Stimulated activated CD4-positive, alpha-beta T cell treated with anti-CD3 and anti-CD28 coated beads, Interleukin-1b, Interleukin-23, amount 100 ng/mL, for 4 hours (primary cell): ENCODE data around the gene PCBP3.

Experiments used
- DNase-seq, 2 donors: peaks; one replicate each; pipeline ENCODE4 v3.0.0-alpha.2; 2020; ENCODE audit warnings: low read depth in 2 of 2

Gene PCBP3

DNA sequence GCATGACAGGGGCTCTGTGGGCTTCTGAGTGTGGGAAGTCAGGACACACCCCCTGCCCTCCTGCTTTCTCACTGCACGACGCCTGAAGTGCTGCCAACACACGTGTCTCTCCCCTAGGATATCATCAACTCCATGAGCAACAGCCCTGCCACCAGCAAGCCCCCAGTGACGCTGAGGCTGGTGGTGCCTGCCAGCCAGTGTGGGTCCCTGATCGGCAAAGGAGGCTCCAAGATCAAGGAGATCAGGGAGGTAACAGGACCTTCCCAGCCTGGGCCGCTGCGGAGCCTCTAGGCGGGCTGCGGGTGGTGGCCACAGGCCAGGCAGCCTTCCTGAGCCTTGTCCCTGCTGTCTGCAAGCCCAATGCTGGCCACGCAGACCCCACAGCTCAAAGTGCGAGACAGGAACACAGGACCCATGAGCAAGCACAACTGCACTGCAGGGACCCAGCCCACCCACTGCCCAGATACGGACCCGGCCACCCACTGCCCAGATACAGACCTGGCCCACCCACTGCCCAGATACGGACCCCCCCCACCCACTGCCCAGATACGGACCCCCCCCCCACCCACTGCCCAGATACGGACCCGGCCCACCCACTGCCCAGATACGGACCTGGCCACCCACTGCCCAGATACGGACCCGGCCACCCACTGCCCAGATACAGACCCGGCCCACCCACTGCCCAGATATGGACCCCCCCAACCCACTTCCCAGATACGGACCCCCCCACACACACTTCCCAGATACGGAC is 265.9 kb downstream of the PCBP3 start:
- no peak for DNase-seq

DNA sequence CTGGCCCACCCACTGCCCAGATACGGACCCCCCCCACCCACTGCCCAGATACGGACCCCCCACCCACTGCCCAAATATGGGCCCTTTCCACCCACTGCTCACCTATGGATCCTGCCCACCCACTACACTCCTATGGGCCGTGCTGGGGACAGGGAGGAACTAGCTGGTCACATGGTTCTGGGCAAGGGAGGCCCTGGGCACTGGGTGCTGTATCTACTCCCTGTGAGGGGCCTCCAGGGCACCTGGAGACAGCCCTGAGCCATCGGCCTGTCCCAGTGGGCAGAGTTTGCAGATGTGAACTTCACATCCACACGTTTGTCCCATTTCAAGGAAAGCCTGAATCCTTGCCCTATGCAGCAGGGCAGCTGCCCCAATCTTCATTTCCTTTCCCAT is 266.6 kb downstream of the PCBP3 start:
- no peak for DNase-seq

DNA sequence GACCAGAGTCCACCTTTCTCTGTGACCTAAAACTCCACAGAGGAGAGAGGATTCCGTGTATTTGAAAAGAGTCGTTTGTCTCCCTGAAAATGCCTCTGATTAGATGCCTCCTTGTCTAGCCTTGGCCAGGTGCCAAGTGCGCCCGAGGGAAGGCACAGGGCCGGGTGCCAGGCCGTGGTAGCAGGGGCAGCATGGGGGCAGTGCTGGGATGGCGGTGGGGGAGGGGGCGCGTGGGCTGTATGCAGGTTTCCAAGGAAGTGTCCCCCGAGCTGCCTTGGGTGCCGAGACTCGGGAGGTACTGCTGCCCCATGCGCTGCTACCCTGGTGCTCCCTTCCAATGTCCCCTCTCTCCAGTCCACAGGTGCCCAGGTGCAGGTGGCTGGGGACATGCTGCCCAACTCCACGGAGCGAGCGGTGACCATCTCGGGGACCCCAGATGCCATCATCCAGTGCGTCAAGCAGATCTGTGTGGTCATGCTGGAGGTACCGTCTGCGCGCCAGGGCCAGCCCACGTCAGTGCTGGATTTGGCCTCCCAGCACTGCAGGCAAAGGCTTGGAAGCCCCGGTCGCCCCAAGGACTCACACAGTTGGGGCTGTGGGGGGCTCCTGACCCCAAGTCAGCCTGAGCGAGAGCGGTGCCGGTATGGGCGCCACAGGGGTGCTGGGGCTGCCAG is 267.2 kb downstream of the PCBP3 start:
- DNase-seq, result no peak

DNA sequence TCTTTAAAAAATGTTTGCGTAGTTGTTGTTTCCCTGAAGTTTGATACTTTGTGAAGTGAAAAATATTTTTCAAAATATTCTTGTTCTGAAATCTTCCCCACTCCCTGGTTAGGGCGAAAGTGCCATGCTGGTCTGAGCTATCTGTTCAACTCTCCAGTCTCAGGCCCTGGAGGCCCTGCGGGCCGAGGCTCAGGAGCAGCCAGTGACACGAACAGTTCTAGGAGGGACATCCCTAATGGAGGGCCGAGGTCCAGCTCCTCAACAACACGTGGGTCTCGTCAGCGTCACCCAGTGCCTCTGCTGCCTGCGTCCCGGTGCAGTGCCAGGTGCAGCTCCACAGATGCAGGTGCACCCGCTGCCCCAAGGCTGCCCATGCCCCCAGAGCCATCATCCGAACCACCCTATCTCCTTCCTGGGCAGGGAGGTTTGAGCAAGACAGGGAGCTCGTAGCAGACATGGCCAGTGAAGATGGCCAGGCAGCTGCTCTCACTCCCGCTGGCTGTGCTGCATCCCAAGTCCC is 268.3 kb downstream of the PCBP3 start:
- no peak for DNase-seq

DNA sequence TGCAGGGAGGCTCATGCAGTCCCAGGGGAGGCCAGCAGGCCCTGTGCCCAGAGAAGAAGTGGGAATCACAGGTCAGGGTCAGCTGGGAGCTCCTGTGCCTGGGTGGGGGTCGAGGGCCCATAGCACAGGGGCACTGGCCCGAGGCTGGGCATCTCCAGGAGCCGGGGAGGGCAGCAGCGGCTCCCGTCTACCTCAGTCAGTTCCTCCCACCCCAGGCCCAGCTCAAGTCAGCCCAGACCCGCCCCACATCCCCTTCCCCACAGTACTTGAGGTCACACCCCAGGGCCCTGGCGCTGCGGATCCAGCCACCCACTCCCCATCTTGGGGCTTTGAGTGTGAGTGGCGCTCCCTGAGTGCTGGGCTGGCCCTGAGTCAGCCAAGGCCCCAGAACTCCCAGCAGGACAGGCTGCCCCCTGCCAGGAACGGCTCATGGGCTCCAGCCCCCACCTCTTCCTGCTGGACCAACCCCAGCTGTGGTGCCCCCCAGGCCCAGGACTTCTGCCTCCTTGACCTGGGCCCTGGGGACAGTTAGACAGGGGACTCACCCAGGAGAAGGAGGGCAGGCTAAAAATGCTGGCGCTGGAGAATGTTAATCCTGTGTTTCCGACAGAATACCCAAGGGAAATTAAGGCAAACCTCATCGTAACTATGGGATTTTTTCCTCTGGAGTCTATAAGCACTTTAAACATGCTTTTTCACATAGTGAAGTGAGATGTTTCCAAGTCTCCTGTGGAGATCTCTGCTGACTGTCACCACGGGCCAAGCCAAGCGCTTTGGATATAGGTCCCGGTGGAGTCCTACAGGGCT is 269.3 kb downstream of the PCBP3 start:
- no peak for DNase-seq

DNA sequence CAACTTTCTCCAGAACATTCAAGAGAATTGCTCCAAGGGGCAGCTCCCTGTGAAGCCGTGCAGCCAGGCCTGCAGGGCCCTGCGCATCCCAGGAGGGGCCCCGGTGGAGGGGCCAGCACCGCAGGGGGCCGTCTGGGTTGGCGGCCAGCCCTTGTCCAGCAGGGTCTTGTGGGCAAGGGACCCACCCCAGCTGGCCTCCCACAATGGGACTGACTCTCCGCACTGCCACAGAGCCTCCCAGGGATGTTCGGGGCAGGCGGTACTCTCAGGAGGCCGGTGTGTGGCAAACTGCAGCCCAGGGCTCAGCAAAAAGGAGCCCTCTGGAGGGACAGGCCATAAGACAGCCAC is 269.9 kb downstream of the PCBP3 start:
- no peak for DNase-seq

DNA sequence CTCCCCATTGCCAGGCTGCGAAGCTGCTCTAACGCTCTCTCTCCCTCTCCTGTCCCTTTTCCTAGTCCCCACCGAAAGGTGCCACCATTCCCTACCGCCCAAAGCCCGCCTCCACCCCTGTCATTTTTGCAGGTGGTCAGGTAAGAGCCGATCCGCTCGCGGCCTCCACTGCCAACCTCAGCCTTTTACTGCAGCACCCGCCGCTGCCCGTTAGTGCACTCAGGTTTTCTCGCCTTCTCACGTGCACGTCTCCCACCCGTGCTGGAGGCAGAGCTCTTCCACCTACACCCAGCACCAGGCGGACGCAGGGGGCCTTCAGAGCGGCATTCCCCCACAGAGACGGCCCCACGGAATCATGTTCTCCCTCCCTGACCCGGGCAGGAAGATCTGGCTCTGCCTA is 270.4 kb downstream of the PCBP3 start:
- no peak for DNase-seq

DNA sequence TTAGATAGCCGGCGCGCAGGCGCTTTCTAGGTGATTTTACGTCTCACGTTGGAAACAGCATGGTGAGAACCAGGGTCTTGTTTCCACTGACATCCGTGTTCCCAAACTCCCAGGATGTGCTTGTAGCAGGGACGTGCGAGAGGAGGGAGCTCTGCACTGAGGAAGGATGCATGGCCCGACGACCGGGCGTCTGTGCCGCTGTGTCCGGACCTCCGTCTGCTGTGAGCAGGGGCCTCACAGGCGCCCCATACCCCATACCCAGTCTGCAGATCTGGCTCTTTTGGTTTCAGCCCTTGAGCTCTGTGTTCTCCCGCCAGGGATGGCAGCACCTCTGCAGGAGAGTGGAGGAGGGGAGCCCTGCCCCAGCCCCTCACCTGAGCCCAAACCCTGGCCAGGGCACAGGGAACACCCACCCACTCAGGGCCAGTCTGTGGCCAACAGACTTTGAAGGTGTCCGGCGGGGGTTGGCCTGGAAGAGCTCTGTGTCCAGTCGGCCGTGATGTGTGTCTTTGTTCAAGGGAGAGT is 270.9 kb downstream of the PCBP3 start:
- DNase-seq, result no peak

DNA sequence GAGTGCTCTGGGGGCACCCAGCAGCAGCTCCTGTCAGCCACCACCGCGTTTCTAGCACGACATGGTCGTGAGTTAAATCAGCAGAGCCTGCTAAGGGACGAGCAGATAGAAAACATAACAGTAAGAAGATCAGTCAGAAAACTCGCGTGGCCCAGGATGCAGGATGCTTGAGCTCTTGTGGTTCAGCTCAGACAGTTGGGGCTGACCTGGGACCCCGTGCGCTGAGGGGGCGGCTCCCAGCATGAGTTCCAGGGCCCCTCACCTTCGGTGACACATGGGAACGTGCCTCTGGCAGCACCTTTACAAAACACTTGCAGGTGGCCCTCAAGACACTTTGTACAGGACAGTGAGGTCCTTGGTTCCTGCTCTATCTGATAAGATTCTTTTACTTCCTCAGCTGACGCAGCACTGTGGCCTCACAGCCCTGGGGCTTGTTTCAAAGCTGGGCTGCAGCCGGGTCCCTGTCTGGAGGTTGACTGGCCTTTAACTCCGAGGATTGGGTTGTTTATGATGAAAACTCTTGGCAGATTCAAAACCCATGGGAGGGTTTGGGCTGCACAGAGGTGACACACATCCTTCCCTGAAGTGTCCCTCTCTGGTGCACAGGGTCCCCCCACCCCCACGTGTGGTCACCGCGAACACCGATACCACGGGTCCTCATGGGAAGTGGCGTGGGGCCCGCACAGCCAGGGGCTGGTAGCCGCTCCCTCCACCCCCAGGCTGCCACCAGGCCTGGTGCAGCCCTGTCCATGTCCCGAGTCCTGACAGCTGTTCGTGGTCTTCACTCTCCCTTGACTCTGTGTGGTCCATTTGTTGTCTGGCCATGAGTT is 272.7 kb downstream of the PCBP3 start:
- no peak for DNase-seq

DNA sequence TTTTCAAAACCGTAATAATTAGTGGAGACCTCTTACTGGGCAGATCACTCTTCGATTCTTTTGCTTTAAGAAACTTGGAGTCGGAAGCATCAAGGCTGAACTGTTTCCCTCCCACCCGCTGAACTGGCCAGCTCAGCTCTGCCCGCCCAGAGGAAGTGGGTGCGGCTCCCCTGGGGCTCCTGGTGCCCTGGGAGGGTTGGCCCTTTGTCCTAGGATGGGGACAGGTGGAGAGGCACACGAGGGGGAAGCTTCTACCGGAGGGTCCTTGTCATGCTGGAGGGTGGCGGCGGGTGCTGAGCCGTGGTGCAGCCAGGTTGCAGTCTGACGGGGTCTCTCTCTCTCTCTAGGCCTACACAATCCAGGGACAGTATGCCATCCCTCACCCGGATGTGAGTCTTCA is 273.7 kb downstream of the PCBP3 start:
- DNase-seq, result no peak

DNA sequence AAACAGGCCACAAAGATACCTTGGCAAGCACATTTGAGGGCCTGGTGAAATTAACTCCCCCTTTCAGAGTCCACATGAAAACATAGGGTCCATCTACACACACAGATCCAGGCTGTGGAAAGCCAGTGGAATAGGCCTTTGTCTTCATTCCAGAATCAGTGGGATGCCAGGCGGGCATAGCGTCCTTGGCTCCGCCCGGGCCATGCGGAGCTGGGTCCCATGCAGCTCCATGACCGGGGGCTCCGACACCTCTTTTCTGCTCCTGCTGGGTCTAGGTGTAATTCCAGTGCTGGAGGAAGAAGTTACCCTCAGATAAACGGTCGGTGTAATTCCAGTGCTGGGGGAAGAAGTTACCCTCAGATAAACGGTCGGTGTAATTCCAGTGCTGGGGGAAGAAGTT is 274.5 kb downstream of the PCBP3 start:
- DNase-seq, result no peak

DNA sequence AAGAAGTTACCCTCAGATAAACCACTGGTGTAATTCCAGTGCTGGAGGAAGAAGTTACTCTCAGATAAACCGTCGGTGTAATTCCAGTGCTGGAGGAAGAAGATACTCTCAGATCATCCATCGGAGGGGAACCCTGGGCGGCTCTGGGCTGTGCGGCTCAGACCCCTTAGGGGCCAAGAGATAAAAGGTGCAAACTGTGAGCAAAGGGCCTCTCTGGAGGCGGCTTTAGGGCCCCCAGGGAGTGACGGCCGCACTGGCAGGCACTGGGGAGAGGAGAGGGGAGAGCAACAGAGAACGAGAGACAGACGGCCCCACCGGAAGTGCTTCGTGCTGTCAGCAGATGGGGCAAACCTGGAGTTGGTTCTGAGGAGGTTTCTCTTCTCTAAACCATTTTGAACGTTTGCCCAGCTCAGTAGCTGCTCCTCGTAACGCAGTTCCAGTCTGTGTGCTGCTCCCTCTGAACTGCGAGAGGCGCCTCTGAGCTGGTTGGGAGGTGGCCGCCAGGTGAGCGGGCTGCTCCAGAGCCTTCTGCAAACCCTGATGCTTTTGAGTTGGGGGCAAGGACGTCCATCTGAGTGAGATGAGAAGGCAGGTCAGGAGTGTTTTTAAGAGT is 275.4 kb downstream of the PCBP3 start:
- DNase-seq, result no peak

DNA sequence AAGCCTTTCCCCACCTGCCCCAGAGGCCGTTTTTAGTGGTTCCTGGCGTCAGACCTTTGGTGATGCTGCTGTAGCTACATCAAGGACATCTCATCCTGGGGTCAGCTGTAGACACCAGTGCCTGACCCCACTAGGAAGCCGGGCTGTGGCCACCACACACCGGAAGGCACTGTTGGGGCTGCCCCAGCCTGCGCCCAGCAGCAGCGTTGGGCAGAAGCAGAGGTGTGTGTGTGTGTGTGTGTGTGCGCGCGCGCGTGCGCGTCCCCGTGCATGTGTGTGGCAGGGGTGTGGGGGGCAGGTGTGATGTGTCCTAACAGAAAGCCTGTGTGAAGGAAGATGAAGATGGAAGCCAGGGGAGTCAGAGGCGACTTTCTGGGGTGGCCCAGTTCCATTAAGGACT is 276.1 kb downstream of the PCBP3 start:
- no peak for DNase-seq

DNA sequence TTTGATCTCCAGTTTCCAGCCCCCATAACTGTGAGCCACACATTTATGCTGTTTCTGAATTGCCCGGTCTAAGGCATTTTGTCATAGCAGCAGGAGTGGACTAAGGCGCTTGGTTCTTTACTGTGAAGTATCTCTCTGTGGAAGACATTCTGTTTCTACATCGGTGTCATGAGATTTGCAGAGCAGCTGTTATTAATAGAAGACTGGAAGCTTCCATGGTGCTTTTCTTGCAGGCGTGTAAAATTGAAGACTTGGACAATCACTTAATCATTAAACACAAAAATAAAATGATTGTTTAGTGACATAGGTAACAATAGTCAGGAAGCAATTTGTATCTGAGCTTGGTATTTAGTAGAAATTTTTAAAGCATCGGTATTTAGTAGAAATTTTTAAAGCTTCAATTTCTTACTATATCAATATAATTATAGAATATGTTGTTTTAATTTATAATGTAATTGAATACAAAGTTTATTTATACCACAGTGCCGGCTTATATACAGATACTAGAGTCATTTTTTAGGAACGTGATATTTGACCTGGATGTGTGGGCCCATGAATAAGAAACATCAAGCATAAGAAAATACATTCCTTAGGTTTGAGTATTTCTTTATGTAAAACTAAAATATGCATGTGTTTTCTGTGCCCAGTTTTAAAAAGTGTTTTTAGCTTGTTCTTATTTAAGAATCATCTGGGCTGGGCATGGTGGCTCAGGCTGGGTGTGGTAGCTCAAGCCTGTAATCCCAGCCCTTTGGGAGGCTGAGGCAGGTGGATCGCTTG is 277.5 kb downstream of the PCBP3 start:
- DNase-seq, result no peak

DNA sequence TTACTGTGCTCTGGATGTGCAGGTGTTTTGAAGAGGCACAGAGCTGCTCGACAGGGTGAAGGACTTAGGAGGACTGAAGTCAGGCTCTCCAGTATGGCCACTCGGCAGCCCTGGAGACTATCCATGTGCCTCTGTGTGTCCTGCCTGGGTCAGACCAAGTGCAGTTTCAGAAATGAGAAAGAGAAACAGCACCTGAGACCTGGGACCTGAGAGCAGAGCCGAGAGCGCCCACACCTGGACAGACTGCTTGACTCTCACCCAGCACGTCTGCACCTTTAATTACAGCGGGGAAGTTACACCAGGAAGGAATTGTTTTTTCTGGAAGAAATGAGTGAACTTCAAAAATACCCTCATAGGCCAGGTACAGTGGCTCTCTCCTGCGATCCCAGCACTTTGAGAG is 278.4 kb downstream of the PCBP3 start:
- DNase-seq, result no peak

DNA sequence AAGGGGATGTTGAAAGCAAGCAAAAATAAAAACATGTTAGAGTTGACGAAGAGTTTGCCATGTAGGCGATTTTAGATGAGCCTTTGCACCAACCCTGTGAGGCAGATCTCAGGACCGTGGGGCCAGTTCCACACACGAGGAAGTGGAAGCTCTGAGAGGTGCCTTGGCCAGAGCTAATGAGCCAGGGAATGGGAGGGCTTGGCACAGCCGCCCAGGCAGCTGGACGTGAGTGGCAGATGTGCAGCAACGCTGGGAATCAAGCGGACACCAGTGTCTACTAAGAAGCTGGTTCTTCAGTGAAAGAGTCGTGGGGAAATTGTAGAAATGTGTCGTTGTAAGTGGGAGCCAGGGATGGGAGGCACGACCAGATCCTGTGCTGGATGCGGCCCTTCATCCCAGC is 279.1 kb downstream of the PCBP3 start:
- no peak for DNase-seq

DNA sequence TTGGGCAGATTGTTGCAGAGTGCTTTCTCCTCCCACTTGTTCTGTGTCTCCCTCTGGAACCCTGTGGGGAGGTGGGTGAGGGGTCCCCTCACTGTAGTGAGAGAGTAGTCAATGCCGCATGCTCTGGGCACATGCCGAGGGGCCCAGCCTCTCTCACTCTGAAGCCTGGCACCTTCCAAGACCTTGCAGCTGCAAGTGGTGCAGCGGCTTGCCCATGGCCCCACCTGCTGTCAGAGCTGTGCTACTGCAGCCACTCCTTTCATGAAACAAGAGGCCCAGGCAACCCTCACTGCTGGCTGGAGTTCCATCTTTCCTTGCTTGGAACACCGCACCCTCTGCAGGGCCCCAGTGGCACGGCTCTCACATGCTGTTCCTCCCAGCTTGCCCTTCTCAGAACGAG is 279.6 kb downstream of the PCBP3 start:
- DNase-seq, result peak; percentile 57

DNA sequence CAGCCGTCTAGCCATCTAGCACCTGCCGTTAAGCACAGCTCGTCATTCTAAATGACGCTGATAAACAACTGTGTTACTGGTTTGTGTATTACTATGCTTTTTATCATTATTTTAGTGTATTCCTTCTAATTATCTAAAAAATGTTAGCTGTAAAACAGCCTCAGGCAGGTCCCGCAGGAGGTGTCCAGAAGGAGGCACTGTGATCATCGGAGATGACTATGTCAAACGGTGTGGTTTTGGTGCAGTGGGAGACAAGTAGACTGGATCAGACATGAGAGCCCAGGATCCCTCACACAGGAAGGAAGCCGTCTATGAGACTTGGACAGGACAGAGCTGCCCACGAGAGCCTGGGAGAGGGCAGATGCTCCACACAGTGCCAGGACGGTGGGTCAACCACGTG is 282.8 kb downstream of the PCBP3 start:
- no peak for DNase-seq

DNA sequence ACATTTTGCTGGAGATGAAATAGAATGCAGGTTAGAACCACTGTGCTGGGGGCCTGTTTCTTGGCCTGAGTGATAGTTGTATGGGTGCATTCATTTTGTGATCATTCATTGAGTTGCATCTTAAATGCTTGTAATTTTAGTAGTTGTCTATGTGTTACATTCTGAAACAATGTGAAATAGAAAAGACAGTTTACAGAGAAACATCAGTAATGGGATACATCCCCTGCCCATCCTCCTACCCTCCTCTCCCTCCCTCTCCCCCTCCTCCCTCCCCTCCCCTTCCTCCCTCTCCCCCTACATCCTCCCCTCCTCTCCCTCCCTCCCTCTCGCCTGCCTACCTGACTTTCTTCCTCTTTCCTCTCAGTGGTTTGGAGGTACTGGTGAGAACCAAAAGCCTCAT is 283.5 kb downstream of the PCBP3 start:
- no peak for DNase-seq
